Measurements from ENCODE around the gene IDH3A.
A peak's percentile ranks its signal among the peaks of the same experiment; 100 is the strongest.

Gene IDH3A

GRCh38 chr15:78203346-78204225 is 54.4 kb downstream of the IDH3A start:
- no peak for TF ChIP-seq JUND (IDR thresholded peaks at IDR 0.05; ENCODE audit: low read depth)
- DNase-seq (ENCODE audit: low read depth in 1 of 2, low spot score in 1 of 2) = no peak
- in situ Hi-C loops (cut with HindIII; ENCODE audit: low pct_unique_long_range_greater_than_20kb, low sequenced_read_pairs) = no loop called here

GRCh38 chr15:78204351-78205309 is 55.5 kb downstream of the IDH3A start:
- DNase-seq (ENCODE audit: low read depth in 1 of 2, low spot score in 1 of 2) = no peak
- in situ Hi-C loops (cut with HindIII; ENCODE audit: low pct_unique_long_range_greater_than_20kb, low sequenced_read_pairs) = no loop called here
- TF ChIP-seq JUND (IDR thresholded peaks at IDR 0.05; ENCODE audit: low read depth) = no peak

GRCh38 chr15:78205337-78205736 is 56.2 kb downstream of the IDH3A start:
- no peak for TF ChIP-seq JUND (IDR thresholded peaks at IDR 0.05; ENCODE audit: low read depth)
- no peak for DNase-seq (ENCODE audit: low read depth in 1 of 2, low spot score in 1 of 2)
- in situ Hi-C loops (cut with HindIII; ENCODE audit: low pct_unique_long_range_greater_than_20kb, low sequenced_read_pairs) = no loop called here

GRCh38 chr15:78205856-78206255 is 56.7 kb downstream of the IDH3A start:
- TF ChIP-seq JUND (IDR thresholded peaks at IDR 0.05; ENCODE audit: low read depth) = no peak
- in situ Hi-C loops (cut with HindIII; ENCODE audit: low pct_unique_long_range_greater_than_20kb, low sequenced_read_pairs) = no loop called here
- no peak for DNase-seq (ENCODE audit: low read depth in 1 of 2, low spot score in 1 of 2)

GRCh38 chr15:78206326-78207109 is 57.4 kb downstream of the IDH3A start:
- no peak for DNase-seq (ENCODE audit: low read depth in 1 of 2, low spot score in 1 of 2)
- in situ Hi-C loops (cut with HindIII; ENCODE audit: low pct_unique_long_range_greater_than_20kb, low sequenced_read_pairs) = no loop called here
- TF ChIP-seq JUND (IDR thresholded peaks at IDR 0.05; ENCODE audit: low read depth) = no peak

GRCh38 chr15:78207110-78207458 is 57.9 kb downstream of the IDH3A start:
- no peak for TF ChIP-seq JUND (IDR thresholded peaks at IDR 0.05; ENCODE audit: low read depth)
- no peak for DNase-seq (ENCODE audit: low read depth in 1 of 2, low spot score in 1 of 2)
- in situ Hi-C loops (cut with HindIII; ENCODE audit: low pct_unique_long_range_greater_than_20kb, low sequenced_read_pairs) = no loop called here

- DNase-seq (ENCODE audit: low read depth in 1 of 2, low spot score in 1 of 2) = no peak
- no peak for TF ChIP-seq JUND (IDR thresholded peaks at IDR 0.05; ENCODE audit: low read depth)
- in situ Hi-C loops (cut with HindIII; ENCODE audit: low pct_unique_long_range_greater_than_20kb, low sequenced_read_pairs) = no loop called here
These were observed 58.6 kb downstream of the IDH3A start for GRCh38 chr15:78207641-78208340.

GRCh38 chr15:78208341-78208844 is 59.2 kb downstream of the IDH3A start:
- DNase-seq (ENCODE audit: low read depth in 1 of 2, low spot score in 1 of 2) = no peak
- in situ Hi-C loops (cut with HindIII; ENCODE audit: low pct_unique_long_range_greater_than_20kb, low sequenced_read_pairs) = no loop called here
- no peak for TF ChIP-seq JUND (IDR thresholded peaks at IDR 0.05; ENCODE audit: low read depth)

GRCh38 chr15:78208887-78209645 is 59.9 kb downstream of the IDH3A start:
- in situ Hi-C loops (cut with HindIII; ENCODE audit: low pct_unique_long_range_greater_than_20kb, low sequenced_read_pairs) = no loop called here
- no peak for TF ChIP-seq JUND (IDR thresholded peaks at IDR 0.05; ENCODE audit: low read depth)
- peak in 1 of 2 experiments; percentile 74 for DNase-seq (ENCODE audit: low read depth in 1 of 2, low spot score in 1 of 2)

- in situ Hi-C loops (cut with HindIII; ENCODE audit: low pct_unique_long_range_greater_than_20kb, low sequenced_read_pairs) = no loop called here
- TF ChIP-seq JUND (IDR thresholded peaks at IDR 0.05; ENCODE audit: low read depth) = no peak
- peak in 1 of 2 experiments; percentile 43 for DNase-seq (ENCODE audit: low read depth in 1 of 2, low spot score in 1 of 2)
These were observed 60.6 kb downstream of the IDH3A start for GRCh38 chr15:78209646-78210348.
